Measurements from ENCODE around the gene CRTAC1.

Gene CRTAC1, protein sequence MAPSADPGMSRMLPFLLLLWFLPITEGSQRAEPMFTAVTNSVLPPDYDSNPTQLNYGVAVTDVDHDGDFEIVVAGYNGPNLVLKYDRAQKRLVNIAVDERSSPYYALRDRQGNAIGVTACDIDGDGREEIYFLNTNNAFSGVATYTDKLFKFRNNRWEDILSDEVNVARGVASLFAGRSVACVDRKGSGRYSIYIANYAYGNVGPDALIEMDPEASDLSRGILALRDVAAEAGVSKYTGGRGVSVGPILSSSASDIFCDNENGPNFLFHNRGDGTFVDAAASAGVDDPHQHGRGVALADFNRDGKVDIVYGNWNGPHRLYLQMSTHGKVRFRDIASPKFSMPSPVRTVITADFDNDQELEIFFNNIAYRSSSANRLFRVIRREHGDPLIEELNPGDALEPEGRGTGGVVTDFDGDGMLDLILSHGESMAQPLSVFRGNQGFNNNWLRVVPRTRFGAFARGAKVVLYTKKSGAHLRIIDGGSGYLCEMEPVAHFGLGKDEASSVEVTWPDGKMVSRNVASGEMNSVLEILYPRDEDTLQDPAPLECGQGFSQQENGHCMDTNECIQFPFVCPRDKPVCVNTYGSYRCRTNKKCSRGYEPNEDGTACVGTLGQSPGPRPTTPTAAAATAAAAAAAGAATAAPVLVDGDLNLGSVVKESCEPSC

DNA sequence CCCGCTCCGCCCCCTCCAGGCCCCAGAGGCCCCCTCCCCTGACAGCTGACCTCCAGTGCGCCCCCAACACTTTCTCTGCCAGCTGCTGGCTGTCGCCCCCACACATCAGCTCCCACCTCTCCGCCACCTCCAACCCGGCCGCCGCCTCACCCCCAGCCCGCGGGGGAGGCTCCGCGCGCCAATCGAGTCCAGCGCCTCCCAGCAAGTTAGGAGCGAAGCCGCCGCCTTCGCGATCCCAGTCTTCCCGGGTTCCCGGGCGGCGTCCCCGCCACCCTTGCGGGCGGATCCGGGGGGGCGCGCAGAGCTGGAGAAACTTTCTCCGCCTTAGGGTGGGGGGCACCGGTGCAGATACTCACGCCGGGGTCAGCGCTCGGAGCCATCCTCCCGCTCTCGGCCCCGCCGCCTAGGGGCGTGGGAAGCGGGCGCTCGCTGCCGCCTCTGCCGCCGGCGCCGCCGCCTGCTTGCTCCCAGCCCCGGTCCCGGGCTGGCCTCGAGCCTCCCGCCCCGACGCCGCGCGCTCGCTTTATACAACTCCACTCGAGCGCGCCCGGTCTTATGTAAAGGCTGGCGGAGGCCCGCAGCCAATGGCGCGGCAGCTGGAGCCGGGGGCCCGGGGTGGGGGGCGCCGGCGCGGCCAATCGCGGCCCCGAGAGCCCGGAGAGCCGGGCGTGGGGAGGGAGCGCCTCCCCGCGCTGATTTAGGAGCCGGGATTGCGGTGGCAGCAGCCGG lies at the start of gene CRTAC1:
TSS of gene CRTAC1 (minus strand) at position 529 of the 729 bp plus-strand sequence. CDS start at position 380, 149 bp downstream.
- no peak for DNase-seq (ENCODE audit: low read depth)

DNA sequence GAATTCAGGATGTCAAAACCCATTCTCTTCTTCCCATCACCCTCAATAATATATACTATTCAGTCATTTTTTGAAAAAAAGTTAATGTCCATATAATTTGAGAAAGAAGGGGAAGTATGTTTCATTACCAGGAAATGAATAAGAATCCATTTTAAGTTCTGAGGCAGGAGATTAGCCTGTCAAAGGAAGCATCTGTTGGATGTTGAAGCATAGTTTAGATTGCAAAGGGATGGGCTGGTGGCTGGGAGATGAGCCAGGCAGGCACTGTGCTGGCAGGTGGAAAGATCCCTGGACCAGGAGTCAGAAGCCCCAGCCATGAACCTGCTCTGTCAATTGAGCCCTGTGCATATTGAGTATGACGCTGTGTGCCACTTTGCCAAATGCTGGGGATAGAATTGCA lies 48.4 kb upstream of the CRTAC1 start:
- DNase-seq (ENCODE audit: low read depth), result no peak

DNA sequence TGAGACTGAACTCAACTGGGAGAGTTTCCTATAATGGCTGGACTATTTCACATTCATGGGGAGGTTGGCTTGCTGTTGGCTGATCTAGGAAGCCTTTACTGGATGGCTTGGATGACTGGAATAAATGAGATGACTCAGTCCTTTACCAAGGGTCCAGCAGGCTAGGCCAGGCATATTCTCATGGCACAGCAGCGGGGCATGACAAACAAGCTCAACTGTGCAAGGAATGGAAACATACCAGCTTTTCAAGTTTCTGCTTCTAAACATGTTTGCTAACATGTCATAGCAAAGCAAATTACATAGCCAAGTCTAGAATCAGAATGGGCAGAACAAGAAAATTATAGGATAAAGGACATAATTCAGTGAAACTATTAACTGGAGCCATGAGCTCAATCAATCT lies 46.8 kb upstream of the CRTAC1 start:
- DNase-seq (ENCODE audit: low read depth), result no peak

DNA sequence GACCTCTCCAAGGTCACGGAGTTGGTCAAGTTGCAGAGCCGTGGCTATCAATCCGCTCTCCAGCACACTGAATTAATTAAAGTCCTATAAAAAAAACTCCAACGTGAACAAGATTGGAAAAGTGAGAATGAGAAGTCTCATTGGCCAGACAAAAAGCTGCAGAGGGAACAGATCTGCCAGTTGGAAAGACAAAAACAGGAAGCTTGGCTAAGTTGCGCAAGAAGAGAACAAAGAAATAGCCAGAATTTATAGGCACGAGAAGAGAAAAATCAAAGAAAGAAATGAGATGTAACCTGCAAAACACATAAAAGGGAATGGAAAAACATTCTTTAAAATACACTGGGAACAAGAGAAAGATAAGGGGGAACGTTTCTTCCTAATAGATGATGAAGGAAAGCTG lies 45.7 kb upstream of the CRTAC1 start:
- no peak for DNase-seq (ENCODE audit: low read depth)

GRCh38 chr10:98074315-98074911 lies 44.0 kb upstream of the CRTAC1 start:
- DNase-seq (ENCODE audit: low read depth), result no peak

- DNase-seq (ENCODE audit: low read depth), result no peak
These were observed 36.7 kb upstream of the CRTAC1 start for GRCh38 chr10:98067165-98067564.

DNA sequence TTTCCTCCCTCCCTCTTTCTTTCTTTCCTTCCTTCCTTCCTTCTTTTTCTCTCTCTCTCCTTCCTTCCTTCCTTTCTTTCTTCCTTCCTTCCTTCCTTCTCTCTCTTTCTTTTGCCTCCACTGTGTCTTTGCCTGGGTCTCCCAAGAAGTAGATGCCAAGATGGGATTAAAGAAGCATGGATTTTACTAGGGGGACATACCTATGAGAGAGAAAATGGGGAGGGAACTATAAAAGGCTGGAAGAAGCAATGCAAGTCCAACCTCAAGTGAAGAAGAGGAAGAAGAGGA lies 33.3 kb upstream of the CRTAC1 start:
- no peak for DNase-seq (ENCODE audit: low read depth)

DNA sequence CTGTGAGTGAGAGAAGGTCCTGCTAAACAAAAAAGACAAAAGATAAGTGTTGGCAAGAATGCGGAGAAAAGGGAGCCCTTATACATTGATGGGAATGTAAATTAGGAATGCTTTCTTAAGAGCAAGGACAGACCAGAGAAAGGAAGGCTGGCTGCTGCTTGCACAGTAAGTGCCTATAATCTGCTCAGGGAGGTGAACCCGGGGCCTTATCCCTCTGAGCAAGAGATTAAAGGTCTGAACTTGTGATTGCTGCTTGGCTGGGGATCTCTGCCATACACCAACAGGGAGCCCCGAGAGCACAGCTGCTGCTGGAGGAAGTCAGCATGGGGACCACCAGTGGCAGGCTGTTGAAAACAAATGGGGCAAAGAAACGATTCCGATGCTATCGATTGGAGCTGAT lies 32.0 kb upstream of the CRTAC1 start:
- no peak for DNase-seq (ENCODE audit: low read depth)

- DNase-seq (ENCODE audit: low read depth), result no peak
These were observed 29.7 kb upstream of the CRTAC1 start for GRCh38 chr10:98060079-98060478.

DNA sequence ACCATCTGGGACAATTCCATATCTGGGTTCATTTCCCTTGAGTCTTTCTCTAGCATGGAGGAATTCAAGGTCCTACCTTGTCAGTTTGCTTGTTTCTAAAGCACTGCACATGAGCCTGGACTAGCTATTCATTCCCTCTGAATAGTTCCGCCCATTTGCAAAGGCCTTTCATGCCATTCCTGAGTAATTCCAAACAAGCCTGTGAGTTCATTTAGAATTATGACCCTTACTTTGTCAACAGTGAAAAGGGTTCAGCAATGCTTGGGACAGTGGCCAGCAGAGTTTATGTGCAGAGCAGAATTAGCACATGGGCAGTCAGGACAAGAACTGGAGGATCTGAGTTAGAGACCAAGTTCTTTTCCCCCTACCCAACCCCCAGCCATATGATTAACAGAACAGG lies 27.9 kb upstream of the CRTAC1 start:
- no peak for DNase-seq (ENCODE audit: low read depth)

DNA sequence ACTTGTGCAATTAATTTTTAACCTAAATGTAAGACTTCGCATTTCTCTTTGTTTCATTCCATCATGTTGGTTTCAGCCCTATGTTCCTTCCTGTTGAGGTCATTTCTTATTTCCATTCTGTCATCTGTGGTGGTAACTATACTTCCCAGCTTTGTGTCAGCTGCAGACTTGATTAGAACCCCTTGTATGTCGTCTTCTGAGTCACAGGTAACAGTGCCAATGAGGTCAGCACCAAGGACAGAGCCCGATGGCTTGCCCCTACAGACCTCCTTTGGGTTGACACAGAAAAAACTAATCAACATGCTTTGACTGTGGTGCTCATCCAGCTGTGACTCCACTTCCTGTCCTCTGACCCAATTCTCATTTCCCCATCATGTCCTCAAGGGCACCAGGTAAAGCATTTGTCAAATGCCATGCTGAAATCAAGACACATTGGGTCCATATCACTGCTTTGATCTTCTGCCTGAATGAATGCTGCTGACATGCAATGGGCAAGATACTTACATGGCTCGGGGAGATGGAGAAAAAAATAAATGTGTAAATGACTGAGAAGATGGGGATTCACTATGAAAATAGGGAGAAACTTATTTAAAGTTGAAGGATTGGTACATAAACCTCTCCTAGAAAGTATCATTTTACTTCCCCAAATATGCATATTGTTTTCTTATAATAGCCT lies 25.6 kb upstream of the CRTAC1 start:
- DNase-seq (ENCODE audit: low read depth), result no peak

- DNase-seq (ENCODE audit: low read depth), result no peak
These were observed 16.8 kb upstream of the CRTAC1 start for GRCh38 chr10:98047009-98047741.

GRCh38 chr10:98045785-98046389 lies 15.5 kb upstream of the CRTAC1 start:
- peak; percentile 18 for DNase-seq (ENCODE audit: low read depth)

DNA sequence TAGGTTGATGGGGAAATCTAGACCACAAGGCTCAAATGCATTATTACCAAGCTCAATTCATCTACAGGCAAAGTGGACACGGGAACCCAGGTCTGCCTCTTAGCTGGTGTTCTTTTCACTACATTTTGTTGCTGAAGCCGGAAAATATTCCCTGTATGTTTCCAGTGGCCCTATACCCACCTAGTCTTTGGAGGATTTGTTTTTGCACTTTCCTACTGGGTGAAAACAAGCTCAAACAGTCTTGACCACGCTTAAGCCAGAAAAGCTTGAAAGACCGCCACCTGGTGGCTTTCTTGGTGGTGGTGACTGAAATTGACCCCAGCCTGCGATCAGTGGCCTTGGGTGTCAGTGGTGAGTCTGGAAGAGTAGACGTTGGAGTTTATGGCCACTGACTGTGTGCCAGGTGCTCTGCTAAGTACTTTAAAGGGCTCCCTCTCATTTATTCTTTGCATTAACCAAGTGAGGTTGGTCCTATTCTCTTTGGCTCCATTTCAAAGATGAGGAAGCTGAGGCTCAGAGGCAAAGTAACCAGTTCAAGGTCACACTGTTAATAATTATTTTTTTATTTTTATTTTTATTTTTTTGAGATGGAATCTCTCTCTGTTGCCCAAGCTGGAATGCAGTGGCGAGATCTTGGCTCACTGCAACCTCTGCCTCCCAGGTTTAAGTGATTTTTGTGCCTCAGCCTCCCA lies 11.1 kb upstream of the CRTAC1 start:
- DNase-seq (ENCODE audit: low read depth), result peak; percentile 16

- DNase-seq (ENCODE audit: low read depth), result no peak
These were observed 9.4 kb upstream of the CRTAC1 start for GRCh38 chr10:98039690-98040381.

DNA sequence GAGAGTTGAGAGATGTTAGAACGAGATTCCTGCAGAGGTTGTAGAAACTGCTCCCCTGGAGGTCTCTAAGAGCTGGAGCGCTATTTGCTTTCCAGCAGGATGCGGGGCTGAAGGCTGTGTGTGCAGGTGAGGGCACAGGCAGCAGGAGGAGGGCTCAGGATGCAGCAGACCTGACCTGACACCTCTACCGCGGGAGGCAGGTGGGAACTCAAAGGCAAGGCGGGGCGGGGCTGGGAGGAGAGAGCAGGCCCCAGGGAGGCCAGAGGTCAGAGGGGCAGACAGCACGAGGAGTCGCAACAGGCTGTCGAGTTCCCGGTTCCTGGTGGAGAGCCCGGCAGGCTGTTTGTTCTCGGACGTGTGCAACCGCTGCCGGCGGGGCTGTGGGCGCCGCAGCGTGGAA lies 7.9 kb upstream of the CRTAC1 start:
- no peak for DNase-seq (ENCODE audit: low read depth)

DNA sequence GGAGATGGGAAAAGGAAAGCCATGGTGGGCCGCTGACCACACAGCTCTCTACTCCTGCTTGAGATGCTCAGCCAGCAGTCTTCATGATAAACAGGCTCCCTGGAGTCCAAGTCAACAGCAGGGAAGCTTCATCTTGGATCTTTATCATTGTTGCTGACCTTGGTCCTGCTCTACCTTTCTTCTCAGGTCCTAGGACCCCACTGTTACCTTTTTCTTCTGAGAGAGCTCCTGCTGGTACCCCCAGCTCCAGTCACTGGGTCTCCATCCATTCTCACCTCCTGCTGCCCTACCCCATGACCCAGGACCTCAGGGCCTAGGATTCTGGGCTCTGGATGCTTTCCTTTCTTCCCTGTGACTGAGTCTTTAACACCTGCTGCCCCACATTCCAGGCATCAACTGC lies 5.2 kb upstream of the CRTAC1 start:
- DNase-seq (ENCODE audit: low read depth), result no peak

- DNase-seq (ENCODE audit: low read depth), result no peak
These were observed 3.1 kb upstream of the CRTAC1 start for GRCh38 chr10:98033515-98033914.

DNA sequence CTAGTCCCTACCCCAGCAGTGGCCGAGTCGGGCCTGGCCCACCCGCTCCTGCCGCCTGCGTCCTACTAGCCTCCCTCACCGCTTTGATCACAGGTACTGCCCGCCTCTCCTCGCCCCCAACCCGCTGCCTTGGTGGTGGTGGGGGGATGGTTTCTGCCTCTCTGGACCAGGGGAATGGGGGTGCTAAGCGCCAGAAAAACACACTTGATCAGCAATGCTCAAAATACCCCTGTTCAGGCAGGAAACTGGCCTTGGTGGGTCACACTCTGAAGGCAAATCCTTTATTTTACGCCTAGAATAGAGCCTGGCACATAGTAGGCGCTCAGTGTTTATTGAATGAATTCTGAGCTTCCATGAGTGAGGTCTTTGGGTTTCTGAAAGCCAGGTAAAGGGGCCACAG lies 1.0 kb upstream of the CRTAC1 start:
- DNase-seq (ENCODE audit: low read depth), result no peak

DNA sequence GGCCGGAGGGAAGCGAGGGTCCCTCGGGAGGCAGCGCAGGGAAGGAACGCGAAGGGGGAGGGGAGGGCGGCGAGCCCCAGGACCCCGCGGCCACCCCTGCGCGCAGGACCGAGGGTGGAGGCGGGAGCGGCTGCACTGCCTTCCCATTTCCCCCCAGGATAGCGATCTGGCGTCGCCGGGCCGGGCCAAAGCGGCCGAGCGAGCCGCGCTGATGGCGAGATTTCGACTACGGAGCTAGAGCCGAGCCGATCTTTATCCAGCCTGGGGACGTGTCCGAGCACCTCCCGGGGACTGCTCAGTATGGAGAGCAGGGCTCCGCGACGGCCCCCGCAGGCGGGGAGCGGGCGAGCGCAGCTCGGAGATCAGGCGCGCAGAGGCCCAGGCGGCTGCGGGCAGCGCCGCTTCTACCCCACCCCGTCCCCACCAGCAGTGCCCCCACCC lies 590 bp upstream of the CRTAC1 start:
- no peak for DNase-seq (ENCODE audit: low read depth)
